SK-N-SH (cell line): ENCODE results near the gene PARD3.

Experiments
- CTCF ChIP-seq: fragments of 200-600 bp; sonication (generic); IDR thresholded peaks from 2 replicates; pipeline ENCODE4 v1.6.1; 2017; ENCODE audit warnings: antibody characterized with exemption, mild to moderate bottlenecking, moderate library complexity
- MAX ChIP-seq: IDR thresholded peaks from 2 replicates; pipeline ENCODE4 v1.4.0; 2012; ENCODE audit warnings: low read depth
- POLR2AphosphoS5 ChIP-seq: IDR thresholded peaks from 2 replicates; pipeline ENCODE4 v1.6.1; 2012; ENCODE audit warnings: low read depth, low read length

GRCh38 chr10:34794835-34795234 is 20.3 kb downstream of the PARD3 start:
- TF ChIP-seq POLR2AphosphoS5 (no peak), CTCF (no peak), MAX (no peak)
